GM12873 (cell line): ENCODE measurements around the gene SLC26A6.

Experiments used
- CTCF ChIP-seq: IDR thresholded peaks from 2 replicates; pipeline ENCODE4 v1.5.1; 2012; ENCODE audit warnings: low read depth, mild to moderate bottlenecking, moderate library complexity, low read length, control low read depth; ENCODE audit not compliant: insufficient read depth; ENCODE audit errors: missing control alignments

SLC26A6 gene

GRCh38 chr3:48591436-48591835 is 43.8 kb downstream of the SLC26A6 start:
- no peak for TF ChIP-seq CTCF

GRCh38 chr3:48588230-48588629 is 47.0 kb downstream of the SLC26A6 start:
- TF ChIP-seq CTCF: no peak

- TF ChIP-seq CTCF: no peak
These were observed 47.6 kb downstream of the SLC26A6 start for GRCh38 chr3:48587686-48588085.

- no peak for TF ChIP-seq CTCF
These were observed 49.9 kb downstream of the SLC26A6 start for GRCh38 chr3:48585411-48585810.

- TF ChIP-seq CTCF: no peak
These were observed 50.4 kb downstream of the SLC26A6 start for GRCh38 chr3:48584836-48585235.

GRCh38 chr3:48581621-48582481 is 53.4 kb downstream of the SLC26A6 start:
- no peak for TF ChIP-seq CTCF

- TF ChIP-seq CTCF: no peak
These were observed 58.6 kb downstream of the SLC26A6 start for GRCh38 chr3:48576647-48577046.
